ENCODE data around the gene ARHGAP40.
"Not testable (repeated sequence)": the region's sequence is repeated elsewhere in the genome, so short reads cannot be mapped to it uniquely, and the experiment has no call there.

- not testable (repeated sequence) for TF ChIP-seq CTCF, POLR2A (IDR thresholded peaks at IDR 0.05)
Observed at GRCh38 chr20:38595886-38596285, 5.7 kb upstream of the ARHGAP40 start.
